Measurements from ENCODE around the gene OSR1.

The OSR1 gene

GRCh38 chr2:19330436-19330835 lies 28.0 kb downstream of the OSR1 start:
- Histone ChIP-seq H2AFZ (ENCODE audit: low read depth) (no peak overlapping the region), H3K4me1 (ENCODE audit: low read depth, poor library complexity, severe bottlenecking) (no peaks in the 10 kb centered on the region), H3K27ac (no peak overlapping the region), H3K4me2 (no peak overlapping the region), H3K79me2 (ENCODE audit: insufficient read depth, low read depth) (no peaks in the 10 kb centered on the region), H3K9ac (no peak overlapping the region), H3K36me3 (ENCODE audit: insufficient read depth) (no peaks in the 10 kb centered on the region), H4K20me1 (ENCODE audit: insufficient read depth) (no peaks in the 10 kb centered on the region), H3K4me3 (IDR thresholded peaks at IDR 0.05; ENCODE audit: insufficient read depth, low read depth, low read length) (no peak overlapping the region), H3K27me3 (ENCODE audit: insufficient read depth, low read depth) (no peaks in the 10 kb centered on the region)
- TF ChIP-seq CTCF (conservative IDR thresholded peaks at IDR 0.05; ENCODE audit: low read depth, low read length) = no peak

GRCh38 chr2:19329445-19329844 lies 29.0 kb downstream of the OSR1 start:
- Histone ChIP-seq H3K36me3 (ENCODE audit: insufficient read depth) (no peaks in the 10 kb centered on the region), H3K27me3 (ENCODE audit: insufficient read depth, low read depth) (no peaks in the 10 kb centered on the region), H3K4me2 (no peak overlapping the region), H3K4me3 (IDR thresholded peaks at IDR 0.05; ENCODE audit: insufficient read depth, low read depth, low read length) (no peak overlapping the region), H3K4me1 (ENCODE audit: low read depth, poor library complexity, severe bottlenecking) (no peaks in the 10 kb centered on the region), H3K27ac (no peak overlapping the region), H3K79me2 (ENCODE audit: insufficient read depth, low read depth) (no peaks in the 10 kb centered on the region), H3K9ac (no peak overlapping the region), H2AFZ (ENCODE audit: low read depth) (no peak overlapping the region), H4K20me1 (ENCODE audit: insufficient read depth) (no peaks in the 10 kb centered on the region)
- no peak for TF ChIP-seq CTCF (conservative IDR thresholded peaks at IDR 0.05; ENCODE audit: low read depth, low read length)

DNA sequence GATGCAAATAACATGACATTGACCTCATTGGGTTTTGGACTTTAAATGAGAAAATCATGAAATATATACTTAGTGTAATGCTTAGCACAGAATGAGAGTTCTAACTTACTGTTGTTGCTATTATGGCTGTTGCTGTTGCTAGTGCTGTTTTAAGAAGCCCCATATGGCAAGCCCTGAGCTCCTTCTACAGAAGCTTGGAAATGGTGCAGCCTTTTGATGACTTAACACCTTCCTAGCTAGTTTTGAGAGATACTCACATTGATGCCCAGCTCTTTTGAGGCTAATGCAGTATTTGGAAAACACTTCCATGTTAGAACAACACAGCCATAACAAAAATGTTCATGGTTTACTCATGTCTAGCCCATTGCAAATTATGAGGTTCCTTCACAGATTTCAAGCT lies 30.9 kb downstream of the OSR1 start:
- Histone ChIP-seq H3K27me3 (ENCODE audit: insufficient read depth, low read depth) (no peaks in the 10 kb centered on the region), H3K27ac (no peak overlapping the region), H3K4me1 (ENCODE audit: low read depth, poor library complexity, severe bottlenecking) (no peaks in the 10 kb centered on the region), H3K79me2 (ENCODE audit: insufficient read depth, low read depth) (no peaks in the 10 kb centered on the region), H2AFZ (ENCODE audit: low read depth) (no peak overlapping the region), H4K20me1 (ENCODE audit: insufficient read depth) (no peaks in the 10 kb centered on the region), H3K4me2 (no peak overlapping the region), H3K36me3 (ENCODE audit: insufficient read depth) (no peaks in the 10 kb centered on the region), H3K4me3 (IDR thresholded peaks at IDR 0.05; ENCODE audit: insufficient read depth, low read depth, low read length) (no peak overlapping the region), H3K9ac (no peak overlapping the region)
- TF ChIP-seq CTCF (conservative IDR thresholded peaks at IDR 0.05; ENCODE audit: low read depth, low read length) = no peak

GRCh38 chr2:19321946-19322345 lies 36.5 kb downstream of the OSR1 start:
- no peak overlapping the region for H2AFZ ChIP-seq (ENCODE audit: low read depth)
- no peaks in the 10 kb centered on the region for H3K27me3 ChIP-seq (ENCODE audit: insufficient read depth, low read depth)
- H4K20me1 ChIP-seq (ENCODE audit: insufficient read depth) = no peaks in the 10 kb centered on the region
- H3K36me3 ChIP-seq (ENCODE audit: insufficient read depth) = no peaks in the 10 kb centered on the region
- no peaks in the 10 kb centered on the region for H3K4me1 ChIP-seq (ENCODE audit: low read depth, poor library complexity, severe bottlenecking)
- TF ChIP-seq CTCF (conservative IDR thresholded peaks at IDR 0.05; ENCODE audit: low read depth, low read length) = no peak
- no peaks in the 10 kb centered on the region for H3K79me2 ChIP-seq (ENCODE audit: insufficient read depth, low read depth)
- no peak overlapping the region for H3K4me2 ChIP-seq
- no peak overlapping the region for H3K27ac ChIP-seq
- no peak overlapping the region for H3K4me3 ChIP-seq (IDR thresholded peaks at IDR 0.05; ENCODE audit: insufficient read depth, low read depth, low read length)
- H3K9ac ChIP-seq = no peak overlapping the region

DNA sequence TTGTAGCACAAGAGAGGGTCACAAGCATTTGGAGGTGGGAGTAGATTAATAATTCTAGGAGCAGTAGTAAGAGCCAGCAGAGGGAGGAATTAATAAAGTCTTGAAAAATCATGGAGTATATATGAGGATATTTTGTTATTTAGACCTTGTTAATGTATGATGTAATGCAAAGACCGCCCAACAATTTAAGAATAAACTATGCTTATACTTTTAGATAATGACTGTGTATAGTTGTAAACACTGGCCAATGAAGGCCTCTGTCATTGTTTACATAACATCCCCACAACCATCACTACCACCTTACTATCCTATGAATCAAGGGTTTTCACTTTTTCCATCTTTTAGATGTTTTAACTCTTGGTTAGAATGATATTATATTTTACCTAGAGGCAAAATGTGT lies 37.6 kb downstream of the OSR1 start:
- no peak overlapping the region for H3K27ac ChIP-seq
- H2AFZ ChIP-seq (ENCODE audit: low read depth) = no peak overlapping the region
- H3K27me3 ChIP-seq (ENCODE audit: insufficient read depth, low read depth) = no peaks in the 10 kb centered on the region
- H3K79me2 ChIP-seq (ENCODE audit: insufficient read depth, low read depth) = no peaks in the 10 kb centered on the region
- H3K36me3 ChIP-seq (ENCODE audit: insufficient read depth) = no peaks in the 10 kb centered on the region
- H3K4me2 ChIP-seq = no peak overlapping the region
- no peak overlapping the region for H3K4me3 ChIP-seq (IDR thresholded peaks at IDR 0.05; ENCODE audit: insufficient read depth, low read depth, low read length)
- no peak overlapping the region for H3K9ac ChIP-seq
- no peaks in the 10 kb centered on the region for H4K20me1 ChIP-seq (ENCODE audit: insufficient read depth)
- no peak for TF ChIP-seq CTCF (conservative IDR thresholded peaks at IDR 0.05; ENCODE audit: low read depth, low read length)
- no peaks in the 10 kb centered on the region for H3K4me1 ChIP-seq (ENCODE audit: low read depth, poor library complexity, severe bottlenecking)

Measured in KMS-11 (cell line).